Uterus (tissue), 4 donors: ENCODE measurements around the gene SLC16A1. TPM values are rescaled to one million over a fixed set of nuclear protein-coding genes. Genes with fewer than 3 reads are reported as not detected.
A peak's percentile ranks its signal among the peaks of the same experiment; 100 is the strongest.

Experiments used
- DNase-seq, 2 donors: peaks; one replicate each; pipeline ENCODE4 v3.0.0-alpha.2; 2019 to 2020
- H3K27ac ChIP-seq, 2 donors: fragments of 200-600 bp; sonication (generic); 1 replicate in 1 of 2; 2 replicates in 1 of 2; pipeline ENCODE4 v1.5.1; 2016 to 2018
- H3K27me3 ChIP-seq, 2 donors: fragments of 200-600 bp; sonication (generic); one replicate each; pipeline ENCODE4 v1.5.1; 2018 to 2019; ENCODE audit warnings: control low read depth in 1 of 2
- H3K36me3 ChIP-seq, 2 donors: fragments of 200-600 bp; sonication (generic); one replicate each; pipeline ENCODE4 v1.5.1; 2019; ENCODE audit warnings: control low read depth in 1 of 2
- H3K4me1 ChIP-seq, 2 donors: fragments of 200-600 bp; sonication (generic); one replicate each; pipeline ENCODE4 v1.5.1; 2018 to 2019; ENCODE audit warnings: control low read depth in 1 of 2
- H3K4me3 ChIP-seq, 2 donors: fragments of 200-600 bp; sonication (generic); 1 replicate in 1 of 2; 2 replicates in 1 of 2; pipeline ENCODE4 v1.5.1; 2018 to 2019; ENCODE audit warnings: mild to moderate bottlenecking in 1 of 2
- H3K9me3 ChIP-seq, 2 donors: fragments of 200-600 bp; sonication (generic); one replicate each; pipeline ENCODE4 v1.5.1; 2019; ENCODE audit warnings: control low read depth in 1 of 2
- CTCF ChIP-seq, 4 experiments: fragments of 200-600 bp in 2 of 4; fragments of 450-650 bp in 2 of 4; sonication (generic) in 2 of 4; IDR thresholded peaks; one replicate each; pipeline ENCODE4 v1.5.1; 2016 to 2019; ENCODE audit warnings: antibody characterized with exemption in 4 of 4, mild to moderate bottlenecking in 2 of 4, moderate library complexity in 1 of 4
- POLR2A ChIP-seq, 2 donors: fragments of 450-650 bp; IDR thresholded peaks; one replicate each; pipeline ENCODE4 v1.6.1; 2016; ENCODE audit warnings: antibody characterized with exemption in 2 of 2, mild to moderate bottlenecking in 1 of 2, moderate library complexity in 1 of 2
- intact Hi-C: fragments of 100-400 bp; cut with DNase I; formaldehyde crosslinking; loops from one replicate; pipeline ENCODE4 v1.15.1; 2023; ENCODE audit warnings: low total_unique reads
- total RNA-seq, 4 donors: library from RNA; depleted of rRNA in 3 of 4; stranded (reverse); fragments of >200 nt in 3 of 4; gene quantifications; one replicate each; pipeline versions ENCODE4 v1.1.0 to v1.2.4, GENCODE V29; 2014 to 2023
- donor health status: DM: yes; HTN: yes; CAD: no.

Gene SLC16A1
- total RNA-seq, 4 donors from 2014 or later, result 12.6 to 76.3 (median 39.5) TPM

GRCh38 chr1:112950426-112950825 is 5.6 kb downstream of the SLC16A1 start:
- no peaks in the 10 kb centered on the region for H3K36me3 ChIP-seq
- no peak overlapping the region for H3K4me3 ChIP-seq
- H3K27me3 ChIP-seq, result no peaks in the 10 kb centered on the region
- H3K27ac ChIP-seq, result no peak overlapping the region
- no peaks in the 10 kb centered on the region for H3K9me3 ChIP-seq
- TF ChIP-seq POLR2A (IDR thresholded peaks at IDR 0.05), result no peak
- no peak for TF ChIP-seq CTCF (IDR thresholded peaks at IDR 0.05)
- no peaks in the 10 kb centered on the region for H3K4me1 ChIP-seq
- no peak for DNase-seq
- intact Hi-C loops, result no loop called here

- DNase-seq, result no peak
- no peak for TF ChIP-seq POLR2A (IDR thresholded peaks at IDR 0.05)
- no peak overlapping the region for H3K27ac ChIP-seq
- H3K27me3 ChIP-seq, result no peaks in the 10 kb centered on the region
- H3K9me3 ChIP-seq, result no peaks in the 10 kb centered on the region
- H3K36me3 ChIP-seq, result no peaks in the 10 kb centered on the region
- intact Hi-C loops, result no loop called here
- H3K4me3 ChIP-seq, result no peak overlapping the region
- H3K4me1 ChIP-seq, result no peaks in the 10 kb centered on the region
These were observed 9.3 kb downstream of the SLC16A1 start for GRCh38 chr1:112946683-112947082.

GRCh38 chr1:112939810-112940209 is 16.2 kb downstream of the SLC16A1 start:
- no peaks in the 10 kb centered on the region for H3K9me3 ChIP-seq
- intact Hi-C loops, result no loop called here
- no peak overlapping the region for H3K4me3 ChIP-seq
- DNase-seq, result no peak
- H3K36me3 ChIP-seq, result no peaks in the 10 kb centered on the region
- H3K27ac ChIP-seq, result no peak overlapping the region
- no peaks in the 10 kb centered on the region for H3K27me3 ChIP-seq
- H3K4me1 ChIP-seq, result no peaks in the 10 kb centered on the region
- TF ChIP-seq POLR2A (IDR thresholded peaks at IDR 0.05) (no peak), CTCF (IDR thresholded peaks at IDR 0.05) (no peak)

GRCh38 chr1:112938210-112938609 is 17.8 kb downstream of the SLC16A1 start:
- H3K27ac ChIP-seq, result peak overlapping the region; percentile 41 to 65
- H3K36me3 ChIP-seq, result no peaks in the 10 kb centered on the region
- H3K9me3 ChIP-seq, result no peaks in the 10 kb centered on the region
- no peak overlapping the region for H3K4me3 ChIP-seq
- intact Hi-C loops, result no loop called here
- H3K4me1 ChIP-seq, result peaks cover 0 to 3% of the 10 kb centered on the region in 2 donors
- H3K27me3 ChIP-seq, result no peaks in the 10 kb centered on the region
- no peak for DNase-seq
- TF ChIP-seq CTCF (IDR thresholded peaks at IDR 0.05) (no peak), POLR2A (IDR thresholded peaks at IDR 0.05) (no peak)

GRCh38 chr1:112937495-112937894 is 18.5 kb downstream of the SLC16A1 start:
- no peak overlapping the region for H3K4me3 ChIP-seq
- no peaks in the 10 kb centered on the region for H3K36me3 ChIP-seq
- TF ChIP-seq CTCF (IDR thresholded peaks at IDR 0.05), result no peak
- TF ChIP-seq POLR2A (IDR thresholded peaks at IDR 0.05), result no peak
- H3K27me3 ChIP-seq, result no peaks in the 10 kb centered on the region
- DNase-seq, result no peak
- intact Hi-C loops, result no loop called here
- peak overlapping the region; percentile 41 to 65 for H3K27ac ChIP-seq
- H3K9me3 ChIP-seq, result no peaks in the 10 kb centered on the region
- H3K4me1 ChIP-seq, result peaks cover 0 to 3% of the 10 kb centered on the region in 2 donors

- no peak for DNase-seq
- no peaks in the 10 kb centered on the region for H3K36me3 ChIP-seq
- no peaks in the 10 kb centered on the region for H3K9me3 ChIP-seq
- intact Hi-C loops, result no loop called here
- no peaks in the 10 kb centered on the region for H3K27me3 ChIP-seq
- peak overlapping the region; percentile 41 to 65 for H3K27ac ChIP-seq
- H3K4me1 ChIP-seq, result peaks cover 0 to 3% of the 10 kb centered on the region in 2 donors
- no peak overlapping the region for H3K4me3 ChIP-seq
- TF ChIP-seq CTCF (IDR thresholded peaks at IDR 0.05) (no peak), POLR2A (IDR thresholded peaks at IDR 0.05) (no peak)
These were observed 18.9 kb downstream of the SLC16A1 start for GRCh38 chr1:112937070-112937469.
